H1 (cell line): ENCODE measurements around the gene SLC5A8. TPM values are rescaled to one million over a fixed set of nuclear protein-coding genes. Genes with fewer than 3 reads are reported as not detected.

Experiments used
- ATF2 ChIP-seq: IDR thresholded peaks from 2 replicates; pipeline ENCODE4 v1.6.1; 2012; ENCODE audit warnings: low read length, inconsistent platforms
- JUN ChIP-seq: IDR thresholded peaks from 2 replicates; pipeline ENCODE4 v1.6.1; 2011; ENCODE audit warnings: low read depth, mild to moderate bottlenecking, improper control_type of control experiment, low read length
- JUND ChIP-seq: IDR thresholded peaks from 2 replicates; pipeline ENCODE4 v1.6.1; 2011; ENCODE audit warnings: mild to moderate bottlenecking, improper control_type of control experiment, low read length
- NRF1 ChIP-seq: IDR thresholded peaks from 2 replicates; pipeline ENCODE4 v1.6.1; 2011; ENCODE audit warnings: mild to moderate bottlenecking, low read depth, low read length, improper control_type of control experiment
- POLR2A ChIP-seq, 2 experiments: IDR thresholded peaks; 1 replicate in 1 of 2; 2 replicates in 1 of 2; pipeline ENCODE4 v1.6.1; 2011; ENCODE audit warnings: low read depth in 2 of 2, low read length in 2 of 2, mild to moderate bottlenecking in 2 of 2; ENCODE audit errors: control extremely low read depth in 1 of 2
- POU5F1 ChIP-seq: IDR thresholded peaks from 2 replicates; pipeline ENCODE4 v1.6.1; 2011; ENCODE audit warnings: low read depth, mild to moderate bottlenecking, low read length, moderate library complexity
- polyA plus RNA-seq, 7 experiments: library from polyadenylated mRNA; depleted of rRNA in 3 of 7; stranded (reverse) in 5 of 7; unstranded in 2 of 7; fragments of >200 nt in 5 of 7; fragments of 200-250 nt in 2 of 7; gene quantifications; 1 replicate in 5 of 7; 2 replicates in 1 of 7; 4 replicates in 1 of 7; pipeline versions ENCODE4 v1.2.1 to v1.2.3, GENCODE V29; 2011 to 2013; ENCODE audit warnings: missing spikeins in 2 of 7, mixed read lengths in 2 of 7
- total RNA-seq: library from RNA; stranded (reverse); fragmentation: NEBNext Ultra II Directional; extraction: Animal tissue kit (Norgen Biotek cat#: 25700); gene quantifications from 2 replicates; pipeline ENCODE4 v1.2.1, GENCODE V29; 2021

The SLC5A8 gene
- total and polyA plus RNA-seq, 2 of the 8 experiments (the other 6 are each of a cell fraction or from before 2014, with no cell fraction given): 0.11 to 0.21 TPM

- no peak for TF ChIP-seq ATF2
- no peak for TF ChIP-seq JUN
- TF ChIP-seq POLR2A (IDR thresholded peaks at IDR 0.05; ENCODE audit: control extremely low read depth in 1 of 2, low read depth in 2 of 2, low read length in 2 of 2): no peak
- TF ChIP-seq POU5F1: no peak
- TF ChIP-seq NRF1: no peak
- no peak for TF ChIP-seq JUND
Measured at GRCh38 chr12:101116911-101117310, 93.1 kb downstream of the SLC5A8 start (continued).
